ENCODE measurements around the gene EIF2S2.
A peak's percentile ranks its signal among the peaks of the same experiment; 100 is the strongest.

Gene EIF2S2

GRCh38 chr20:34061695-34062094, 50.3 kb downstream of the EIF2S2 start:
- DNase-seq, result no peak

- DNase-seq, result no peak
These were observed 51.1 kb downstream of the EIF2S2 start for GRCh38 chr20:34060970-34061369.

- DNase-seq, result peak; percentile 12
These were observed 53.2 kb downstream of the EIF2S2 start for GRCh38 chr20:34058831-34059230.

- DNase-seq, result no peak
These were observed 56.8 kb downstream of the EIF2S2 start for GRCh38 chr20:34055290-34055689.

- no peak for DNase-seq
These were observed 59.6 kb downstream of the EIF2S2 start for GRCh38 chr20:34052414-34052813.

- no peak for DNase-seq
These were observed 61.9 kb downstream of the EIF2S2 start for GRCh38 chr20:34049897-34050695.

- no peak for DNase-seq
These were observed 62.7 kb downstream of the EIF2S2 start for GRCh38 chr20:34049389-34049788.

- peak; percentile 85 for DNase-seq
These were observed 64.1 kb downstream of the EIF2S2 start for GRCh38 chr20:34047917-34048316.

- DNase-seq, result no peak
These were observed 64.9 kb downstream of the EIF2S2 start for GRCh38 chr20:34047010-34047687.

- DNase-seq, result no peak
These were observed 65.9 kb downstream of the EIF2S2 start for GRCh38 chr20:34045930-34046725.

- no peak for DNase-seq
These were observed 66.7 kb downstream of the EIF2S2 start for GRCh38 chr20:34045294-34045693.

- no peak for DNase-seq
These were observed 69.0 kb downstream of the EIF2S2 start for GRCh38 chr20:34043025-34043424.

- peak; percentile 58 for DNase-seq
These were observed 69.8 kb downstream of the EIF2S2 start for GRCh38 chr20:34042262-34042661.

- DNase-seq, result no peak
These were observed 70.8 kb downstream of the EIF2S2 start for GRCh38 chr20:34041226-34041625.

- DNase-seq, result no peak
These were observed 71.6 kb downstream of the EIF2S2 start for GRCh38 chr20:34040300-34040995.

Data from NCI-H1436 (cell line).